Naive B cell (primary cell): ENCODE data around the gene CMYA5. TPM values are rescaled to one million over a fixed set of nuclear protein-coding genes. Genes with fewer than 3 reads are reported as not detected.

Experiments used
- ATAC-seq, 2 donors: fragments of 150-1000 bp; cut with Tn5 transposase; 2 replicates each; pipeline ENCODE4 v1.10.0; 2021; ENCODE audit warnings: low read depth in 2 of 2, mild to moderate bottlenecking in 2 of 2, moderate library complexity in 2 of 2
- DNase-seq: peaks from one replicate; pipeline ENCODE4 v3.0.0; 2022
- H3K27ac Mint-ChIP-seq, 6 donors: one replicate each; pipeline ENCODE4 v1.8.0; 2020 to 2022; ENCODE audit warnings: mild to moderate bottlenecking in 6 of 6, mixed read lengths in 6 of 6, moderate library complexity in 5 of 6, inconsistent platforms in 2 of 6
- H3K27me3 Mint-ChIP-seq, 3 donors: one replicate each; pipeline ENCODE4 v1.8.0; 2021 to 2022; ENCODE audit warnings: mixed read lengths in 3 of 3, mild to moderate bottlenecking in 1 of 3
- H3K36me3 Mint-ChIP-seq, 2 donors: one replicate each; pipeline ENCODE4 v1.8.0; 2020 to 2022; ENCODE audit warnings: mixed read lengths in 2 of 2, inconsistent platforms in 1 of 2, mild to moderate bottlenecking in 1 of 2
- H3K4me1 Mint-ChIP-seq, 3 donors: one replicate each; pipeline ENCODE4 v1.8.0; 2020 to 2022; ENCODE audit warnings: mixed read lengths in 3 of 3, inconsistent platforms in 1 of 3, mild to moderate bottlenecking in 1 of 3, moderate library complexity in 1 of 3
- H3K4me3 Mint-ChIP-seq, 8 donors: one replicate each; pipeline ENCODE4 v1.8.0; 2020 to 2022; ENCODE audit warnings: mild to moderate bottlenecking in 8 of 8, mixed read lengths in 8 of 8, moderate library complexity in 8 of 8, inconsistent platforms in 2 of 8
- H3K9me3 Mint-ChIP-seq, 7 donors: one replicate each; pipeline ENCODE4 v1.8.0; 2020 to 2022; ENCODE audit warnings: mixed read lengths in 7 of 7, mild to moderate bottlenecking in 5 of 7, inconsistent platforms in 2 of 7, moderate library complexity in 1 of 7
- polyA plus RNA-seq, 6 donors: library from polyadenylated mRNA; unstranded; fragments of 300-500 nt; fragmentation: Illumina TruSeq; gene quantifications; one replicate each; pipeline ENCODE4 v1.2.3, GENCODE V29; 2021; ENCODE audit warnings: low read depth in 6 of 6

CMYA5 gene
- polyA plus RNA-seq, 6 donors from 2014 or later, result not detected

DNA sequence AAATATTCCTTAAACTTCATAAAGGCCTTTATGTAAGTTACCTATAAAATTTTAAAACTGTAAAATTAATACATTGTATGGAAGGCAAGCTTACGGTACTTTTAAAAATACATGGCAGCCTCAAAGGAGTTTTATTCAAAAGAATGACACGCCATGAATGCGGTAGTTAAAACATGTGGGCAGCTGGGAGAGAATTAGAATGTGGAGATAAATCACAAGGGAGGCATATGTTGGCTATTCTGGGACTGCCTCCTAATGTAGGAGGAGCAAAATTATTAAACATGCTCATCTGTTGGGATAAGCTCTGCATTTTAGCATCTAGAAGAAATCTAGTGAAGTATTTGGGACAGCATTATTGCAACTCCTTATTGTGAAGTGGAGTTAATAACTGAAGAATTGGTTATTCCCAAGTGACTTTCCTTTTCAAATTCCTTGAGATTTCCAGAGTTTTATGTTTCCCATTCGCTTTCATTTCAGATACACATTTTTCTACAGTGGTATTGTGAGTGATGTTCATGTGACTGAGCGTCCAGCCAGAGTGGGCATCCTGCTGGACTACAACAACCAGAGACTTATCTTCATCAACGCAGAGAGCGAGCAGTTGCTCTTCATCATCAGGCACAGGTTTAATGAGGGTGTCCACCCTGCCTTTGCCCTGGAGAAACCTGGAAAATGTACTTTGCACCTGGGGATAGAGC lies 109.4 kb downstream of the CMYA5 start:
- no peak for DNase-seq
- Mint-ChIP-seq H3K27me3 (no peaks in the 10 kb centered on the region), H3K9me3 (no peaks in the 10 kb centered on the region), H3K4me3 (no peak overlapping the region), H3K4me1 (peaks cover 7 to 20% (median 16%) of the 10 kb centered on the region in 3 donors), H3K36me3 (no peaks in the 10 kb centered on the region), H3K27ac (peak overlapping the region in 3 of 6 donors; percentile 13 to 29 (median 28))
- no peak for ATAC-seq

DNA sequence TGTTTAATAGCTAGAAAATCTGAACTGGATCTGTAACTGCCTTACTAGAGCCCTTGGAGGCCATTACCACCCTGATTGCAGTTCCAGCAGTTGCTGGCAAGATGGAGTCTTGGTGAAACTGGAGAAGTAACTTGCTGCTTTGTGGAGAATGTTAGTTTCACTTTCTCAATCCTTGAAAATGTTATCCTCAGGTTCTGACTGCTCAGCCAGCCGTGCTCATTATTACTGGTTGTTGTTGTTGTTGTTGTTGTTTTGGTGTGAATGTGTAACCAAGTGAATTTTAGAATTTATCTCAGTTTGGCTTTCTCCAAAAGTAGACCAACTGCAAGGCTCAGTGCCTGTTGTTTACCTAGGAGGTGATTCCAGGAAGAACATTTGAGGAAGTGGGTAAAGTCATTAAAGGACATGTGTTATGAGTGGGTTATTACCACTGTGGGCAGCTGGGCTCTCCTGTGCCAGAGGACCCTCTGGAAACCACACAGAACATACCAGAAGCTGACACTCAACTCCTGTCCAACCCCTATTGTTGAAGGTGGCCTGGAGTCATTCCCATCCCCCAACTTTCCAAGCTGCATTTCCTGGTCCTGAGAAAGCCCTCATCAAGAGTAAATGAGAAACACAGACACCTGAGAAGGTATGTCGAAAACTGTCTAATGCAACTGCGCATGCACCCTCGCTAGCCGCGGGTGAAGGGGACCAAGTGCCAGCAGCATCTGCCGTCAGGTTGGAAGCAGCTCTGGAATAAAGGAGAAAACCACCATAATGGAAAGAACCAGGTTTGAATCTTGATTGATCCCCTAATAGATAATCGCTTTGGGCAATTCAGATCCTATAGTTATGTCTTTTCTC lies 111.6 kb downstream of the CMYA5 start:
- peak overlapping the region in 3 of 6 donors; percentile 24 to 35 (median 35) for H3K27ac Mint-ChIP-seq
- no peaks in the 10 kb centered on the region for H3K27me3 Mint-ChIP-seq
- H3K4me1 Mint-ChIP-seq, result peaks cover 7 to 20% (median 16%) of the 10 kb centered on the region in 3 donors
- DNase-seq, result peak; percentile 2
- peak overlapping the region in 2 of 8 donors; percentile 18 to 61 for H3K4me3 Mint-ChIP-seq
- ATAC-seq, result peak; percentile 27 to 35
- H3K36me3 Mint-ChIP-seq, result no peaks in the 10 kb centered on the region
- H3K9me3 Mint-ChIP-seq, result no peaks in the 10 kb centered on the region

DNA sequence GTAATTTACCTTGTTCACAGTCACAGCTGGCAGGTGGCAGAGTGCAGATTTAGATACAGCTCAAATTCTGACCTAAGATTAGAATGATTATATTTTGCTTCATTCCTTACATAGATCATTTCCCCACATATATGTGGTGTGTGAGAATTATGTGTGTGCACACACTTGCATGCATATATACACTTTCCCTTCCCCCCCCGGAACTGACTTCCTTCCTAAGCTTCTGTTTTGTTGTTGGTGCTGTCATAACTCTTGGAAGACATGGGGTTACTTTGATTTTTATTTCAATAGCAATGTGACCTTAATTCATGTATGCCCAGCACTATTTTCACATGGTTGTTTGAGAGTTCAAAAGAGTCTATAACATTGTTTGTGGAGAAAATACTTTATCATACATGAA lies 112.8 kb downstream of the CMYA5 start:
- Mint-ChIP-seq H3K9me3 (no peaks in the 10 kb centered on the region), H3K27ac (peak overlapping the region in 1 of 6 donors; percentile 39), H3K4me3 (no peak overlapping the region), H3K4me1 (peaks cover 7 to 20% (median 16%) of the 10 kb centered on the region in 3 donors), H3K36me3 (no peaks in the 10 kb centered on the region), H3K27me3 (no peaks in the 10 kb centered on the region)
- ATAC-seq, result no peak
- no peak for DNase-seq

DNA sequence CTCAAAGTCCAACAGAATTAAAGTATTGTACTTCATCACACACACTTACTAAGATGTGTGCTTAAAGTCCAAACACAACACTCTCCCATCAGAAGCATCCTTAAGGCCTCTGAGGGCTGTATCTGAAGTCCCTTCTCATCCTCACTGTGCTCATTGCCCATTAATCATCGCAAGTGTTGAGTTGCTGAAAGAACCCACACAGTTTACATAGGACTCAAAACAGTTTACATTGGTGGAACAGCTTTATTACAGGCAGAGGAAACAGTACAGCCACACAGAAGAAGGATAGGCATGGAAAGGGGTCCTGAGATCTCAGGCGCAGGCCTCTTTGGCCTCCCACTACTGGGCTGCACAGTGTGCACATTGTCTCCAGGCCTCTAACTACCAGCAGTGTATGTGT lies 113.4 kb downstream of the CMYA5 start:
- peaks cover 7 to 20% (median 16%) of the 10 kb centered on the region in 3 donors for H3K4me1 Mint-ChIP-seq
- ATAC-seq (no peak), DNase-seq (no peak)
- peak overlapping the region in 1 of 6 donors; percentile 5 for H3K27ac Mint-ChIP-seq
- no peaks in the 10 kb centered on the region for H3K36me3 Mint-ChIP-seq
- no peak overlapping the region for H3K4me3 Mint-ChIP-seq
- no peaks in the 10 kb centered on the region for H3K9me3 Mint-ChIP-seq
- H3K27me3 Mint-ChIP-seq, result no peaks in the 10 kb centered on the region

DNA sequence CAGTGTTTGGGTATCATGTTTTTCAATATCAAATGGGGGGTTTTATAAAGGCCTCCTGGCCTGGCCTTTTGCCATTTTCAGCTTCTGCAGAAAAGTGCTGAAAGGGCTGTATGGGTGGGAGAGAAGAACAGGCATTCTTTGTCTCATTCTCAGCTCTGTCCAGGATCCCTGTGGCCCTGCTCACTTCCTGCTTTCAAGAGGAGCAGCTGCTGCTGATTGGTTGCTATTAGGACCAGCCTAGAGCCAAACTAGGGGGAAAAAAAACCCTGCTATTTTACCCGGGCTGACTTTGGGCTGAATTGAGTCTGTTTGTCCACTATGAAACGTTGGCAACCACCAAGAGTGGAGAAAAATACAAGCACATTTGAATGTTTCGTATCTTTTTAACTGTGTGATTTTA lies 117.1 kb downstream of the CMYA5 start:
- H3K9me3 Mint-ChIP-seq, result no peaks in the 10 kb centered on the region
- H3K27ac Mint-ChIP-seq, result no peak overlapping the region
- DNase-seq, result no peak
- peaks cover 3 to 9% (median 8%) of the 10 kb centered on the region in 3 donors for H3K4me1 Mint-ChIP-seq
- no peaks in the 10 kb centered on the region for H3K27me3 Mint-ChIP-seq
- no peak overlapping the region for H3K4me3 Mint-ChIP-seq
- no peaks in the 10 kb centered on the region for H3K36me3 Mint-ChIP-seq
- no peak for ATAC-seq

DNA sequence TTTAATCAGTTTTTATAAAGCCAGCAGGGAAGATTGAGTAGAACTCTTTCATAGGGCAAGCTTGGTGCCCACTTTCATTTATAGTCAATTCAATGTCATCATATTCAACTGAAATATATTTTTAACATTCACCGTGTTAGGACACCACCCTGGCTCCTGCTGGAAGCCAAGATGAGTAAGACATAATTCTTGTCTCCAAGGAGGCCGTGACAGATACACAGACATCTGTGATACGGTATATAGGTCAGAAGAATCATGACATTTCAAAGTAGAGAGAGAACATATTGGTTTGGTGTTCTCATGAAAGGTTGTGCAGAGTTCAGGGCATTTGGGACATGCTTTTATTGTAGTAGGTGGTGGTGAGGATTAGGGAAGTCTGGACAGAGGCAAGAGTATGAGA lies 120.1 kb downstream of the CMYA5 start:
- DNase-seq, result no peak
- peaks cover 0 to 2% (median 0%) of the 10 kb centered on the region in 3 donors for H3K27me3 Mint-ChIP-seq

DNA sequence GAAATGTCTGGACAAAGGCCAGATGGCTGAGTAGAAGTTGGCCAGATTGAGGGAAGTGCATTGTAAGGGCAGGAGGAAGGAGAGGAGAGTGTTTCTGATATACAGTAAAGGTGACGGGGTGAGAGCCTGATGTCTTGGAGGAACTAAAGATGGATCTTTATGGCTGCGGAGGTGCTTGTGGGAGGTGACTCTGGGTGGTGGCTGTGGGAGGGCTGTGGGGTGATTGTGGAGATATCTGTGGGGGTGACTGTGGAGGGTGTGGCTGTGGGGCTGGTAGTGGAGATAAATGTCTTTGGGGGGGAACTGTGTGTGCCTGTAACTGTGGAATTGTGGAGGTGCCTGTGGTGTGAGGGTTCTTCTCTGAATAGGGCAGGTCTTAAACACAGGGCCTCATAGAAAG lies 121.4 kb downstream of the CMYA5 start:
- Mint-ChIP-seq H3K9me3 (no peaks in the 10 kb centered on the region), H3K36me3 (no peaks in the 10 kb centered on the region), H3K27ac (no peak overlapping the region), H3K4me1 (no peaks in the 10 kb centered on the region), H3K4me3 (no peak overlapping the region), H3K27me3 (peaks cover 0 to 15% (median 0%) of the 10 kb centered on the region in 3 donors)
- DNase-seq (no peak), ATAC-seq (no peak)

More for the DNA sequence above, 120.1 kb downstream of the CMYA5 start:
- Mint-ChIP-seq H3K4me1 (no peaks in the 10 kb centered on the region), H3K9me3 (no peaks in the 10 kb centered on the region), H3K27ac (no peak overlapping the region), H3K36me3 (no peaks in the 10 kb centered on the region), H3K4me3 (no peak overlapping the region)
- ATAC-seq, result no peak

DNA sequence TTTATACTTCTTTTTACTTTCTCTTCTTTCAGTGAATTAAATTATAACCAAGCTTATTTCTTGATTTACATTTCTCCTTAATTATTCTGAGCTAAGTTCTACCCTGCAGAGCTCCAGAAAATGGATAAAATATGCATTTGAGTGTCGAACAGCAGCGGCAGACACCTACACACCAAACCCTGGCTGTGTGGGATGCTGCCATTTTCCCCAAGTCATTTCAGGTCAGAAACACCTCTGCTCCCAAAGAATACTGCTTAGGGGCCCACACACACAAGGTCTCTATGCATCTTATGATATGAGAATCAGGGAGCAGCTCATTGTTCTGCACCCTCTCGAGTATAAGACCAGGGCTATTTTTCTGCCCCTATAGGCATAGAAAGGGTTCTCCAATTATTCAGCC lies 122.3 kb downstream of the CMYA5 start:
- DNase-seq (no peak), ATAC-seq (no peak)
- Mint-ChIP-seq H3K27me3 (peaks cover 0 to 21% (median 5%) of the 10 kb centered on the region in 3 donors), H3K4me3 (no peak overlapping the region), H3K27ac (no peak overlapping the region), H3K36me3 (no peaks in the 10 kb centered on the region), H3K9me3 (no peaks in the 10 kb centered on the region), H3K4me1 (no peaks in the 10 kb centered on the region)

DNA sequence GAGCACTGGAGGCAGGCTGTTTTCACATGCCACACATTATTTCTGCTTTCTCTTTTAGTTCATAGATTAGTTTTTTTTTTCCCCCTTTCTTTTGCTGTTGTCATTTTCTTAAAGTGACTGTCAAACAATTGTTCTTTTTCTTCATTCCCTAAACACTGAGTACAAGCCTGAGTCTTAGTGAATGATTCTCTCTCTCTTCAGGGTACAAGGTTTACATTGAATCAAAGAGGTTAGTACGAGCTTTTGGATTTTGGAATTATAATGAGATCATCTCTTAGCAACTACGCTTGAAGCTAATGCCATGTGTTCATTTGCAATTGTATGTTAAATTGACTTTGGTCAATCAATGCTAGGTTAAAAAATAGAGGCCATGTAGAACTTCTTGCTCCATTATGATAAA lies 125.1 kb downstream of the CMYA5 start:
- Mint-ChIP-seq H3K27ac (no peak overlapping the region), H3K27me3 (peaks cover 0 to 22% (median 14%) of the 10 kb centered on the region in 3 donors), H3K36me3 (peaks cover 0 to 9% of the 10 kb centered on the region in 2 donors), H3K4me3 (no peak overlapping the region), H3K4me1 (no peaks in the 10 kb centered on the region), H3K9me3 (peaks cover 2 to 18% (median 9%) of the 10 kb centered on the region in 7 donors)
- ATAC-seq (no peak), DNase-seq (no peak)

DNA sequence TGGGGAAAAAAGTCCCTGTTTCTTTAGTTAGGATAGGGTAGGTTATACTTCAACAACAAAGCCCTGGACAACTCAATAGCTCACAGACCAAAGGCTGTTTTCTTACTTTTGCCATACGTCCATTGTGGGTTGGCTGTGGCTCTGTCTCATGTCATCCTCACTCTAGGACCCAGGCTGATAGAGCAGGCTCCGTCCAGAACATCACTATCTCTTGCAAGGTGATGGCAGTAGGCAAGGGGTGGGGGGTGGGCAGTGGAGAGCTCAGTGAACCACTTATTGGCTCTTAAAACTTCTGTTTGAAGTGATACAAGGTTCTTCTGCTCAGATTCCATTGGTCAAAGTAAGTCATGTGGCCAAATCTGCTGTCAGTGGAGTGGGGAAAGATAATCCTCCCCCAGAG lies 126.4 kb downstream of the CMYA5 start:
- Mint-ChIP-seq H3K36me3 (peaks cover 0 to 9% of the 10 kb centered on the region in 2 donors), H3K9me3 (peaks cover 6 to 29% (median 9%) of the 10 kb centered on the region in 7 donors), H3K27ac (no peak overlapping the region), H3K4me3 (no peak overlapping the region), H3K4me1 (no peaks in the 10 kb centered on the region), H3K27me3 (peaks cover 0 to 23% (median 22%) of the 10 kb centered on the region in 3 donors)
- ATAC-seq, result no peak
- no peak for DNase-seq

DNA sequence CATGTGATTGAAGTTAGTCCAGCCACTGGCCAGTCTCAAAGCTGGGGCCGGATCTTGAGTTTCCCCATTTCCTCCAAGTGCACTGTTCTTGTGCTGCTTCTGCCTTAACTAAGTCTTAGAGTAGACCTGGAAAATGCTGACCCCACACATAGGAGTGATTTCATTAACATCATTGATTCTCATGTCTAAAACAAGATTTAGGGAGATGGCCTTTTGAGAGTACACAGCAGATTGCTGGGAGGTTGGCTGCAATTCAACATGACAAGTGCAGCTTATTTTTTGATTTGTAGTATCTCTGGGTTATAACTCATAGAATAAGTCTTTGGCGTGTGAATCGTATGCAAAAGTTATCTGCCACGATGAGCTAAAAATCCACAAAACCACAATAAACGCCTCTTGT lies 131.0 kb downstream of the CMYA5 start:
- Mint-ChIP-seq H3K36me3 (peaks cover 9 to 10% of the 10 kb centered on the region in 2 donors), H3K9me3 (peaks cover 7 to 45% (median 14%) of the 10 kb centered on the region in 7 donors), H3K4me1 (no peaks in the 10 kb centered on the region), H3K27ac (no peak overlapping the region), H3K4me3 (no peak overlapping the region), H3K27me3 (peaks cover 0 to 31% (median 25%) of the 10 kb centered on the region in 3 donors)
- ATAC-seq (no peak), DNase-seq (no peak)

DNA sequence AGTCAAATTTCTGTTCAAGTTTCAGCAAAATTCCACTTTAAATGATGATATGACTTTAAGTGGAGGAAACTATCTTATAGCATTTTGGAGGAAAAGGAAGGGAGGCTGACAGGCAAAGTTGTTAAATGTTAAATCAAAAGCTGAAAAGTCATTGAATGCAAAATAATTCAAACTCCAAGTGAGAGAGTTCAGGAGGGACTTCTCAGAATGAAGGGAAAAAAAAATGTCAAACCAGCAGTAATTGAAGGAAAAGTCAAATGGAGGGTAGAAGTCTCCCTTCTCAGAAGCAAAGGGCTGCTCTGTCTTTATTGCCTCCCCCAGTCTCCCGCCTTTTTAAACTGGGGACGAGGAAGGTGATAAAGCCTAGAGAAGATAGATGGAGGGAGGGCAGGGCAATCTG lies 134.8 kb downstream of the CMYA5 start:
- Mint-ChIP-seq H3K36me3 (peaks cover 0 to 10% of the 10 kb centered on the region in 2 donors), H3K27me3 (peaks cover 5 to 23% (median 21%) of the 10 kb centered on the region in 3 donors), H3K4me3 (no peak overlapping the region), H3K27ac (peak overlapping the region in 1 of 6 donors; percentile 37), H3K4me1 (no peaks in the 10 kb centered on the region), H3K9me3 (peaks cover 0 to 27% (median 6%) of the 10 kb centered on the region in 7 donors)
- ATAC-seq, result no peak
- DNase-seq, result no peak

DNA sequence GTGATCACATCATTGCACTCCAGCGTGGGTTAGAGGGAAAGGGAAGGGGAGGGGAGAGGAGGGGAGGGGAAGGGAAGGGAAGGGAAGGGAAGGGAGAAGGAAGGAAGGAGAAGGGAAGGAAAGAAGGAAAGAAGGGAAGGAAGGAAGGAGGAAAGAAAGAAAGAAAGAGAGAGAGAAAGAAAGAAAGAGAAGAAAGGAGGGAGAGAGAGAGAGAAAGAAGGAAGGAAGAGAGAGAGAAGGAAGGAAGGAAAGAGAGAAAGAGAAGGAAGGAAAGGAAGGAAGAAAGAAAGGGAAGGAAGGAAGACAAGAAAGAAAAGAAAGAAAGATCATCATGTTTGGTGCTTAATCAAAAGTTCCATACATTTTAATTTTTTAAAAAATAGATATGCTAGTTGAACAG lies 136.2 kb downstream of the CMYA5 start:
- no peak for DNase-seq
- no peak overlapping the region for H3K27ac Mint-ChIP-seq
- peaks cover 0 to 17% (median 3%) of the 10 kb centered on the region in 7 donors for H3K9me3 Mint-ChIP-seq
- no peak for ATAC-seq
- H3K4me3 Mint-ChIP-seq, result no peak overlapping the region
- peaks cover 0 to 10% of the 10 kb centered on the region in 2 donors for H3K36me3 Mint-ChIP-seq
- peaks cover 5 to 31% (median 24%) of the 10 kb centered on the region in 3 donors for H3K27me3 Mint-ChIP-seq
- H3K4me1 Mint-ChIP-seq, result no peaks in the 10 kb centered on the region
